Activated naive CD8-positive, alpha-beta T cell (primary cell): ENCODE results near the gene RNPEPL1.

Source experiments
- H3K27ac Mint-ChIP-seq: one replicate; pipeline ENCODE4 v1.8.0; 2021; ENCODE audit warnings: mixed read lengths
- H3K27me3 Mint-ChIP-seq: one replicate; pipeline ENCODE4 v1.8.0; 2021; ENCODE audit warnings: mixed read lengths
- H3K36me3 Mint-ChIP-seq: one replicate; pipeline ENCODE4 v1.8.0; 2021; ENCODE audit warnings: mixed read lengths
- H3K4me1 Mint-ChIP-seq: one replicate; pipeline ENCODE4 v1.8.0; 2021; ENCODE audit warnings: low read depth, mixed read lengths
- H3K4me3 Mint-ChIP-seq: one replicate; pipeline ENCODE4 v1.8.0; 2021; ENCODE audit warnings: mild to moderate bottlenecking, mixed read lengths
- H3K9me3 Mint-ChIP-seq: one replicate; pipeline ENCODE4 v1.8.0; 2021; ENCODE audit warnings: low read depth, mixed read lengths

The RNPEPL1 gene

DNA sequence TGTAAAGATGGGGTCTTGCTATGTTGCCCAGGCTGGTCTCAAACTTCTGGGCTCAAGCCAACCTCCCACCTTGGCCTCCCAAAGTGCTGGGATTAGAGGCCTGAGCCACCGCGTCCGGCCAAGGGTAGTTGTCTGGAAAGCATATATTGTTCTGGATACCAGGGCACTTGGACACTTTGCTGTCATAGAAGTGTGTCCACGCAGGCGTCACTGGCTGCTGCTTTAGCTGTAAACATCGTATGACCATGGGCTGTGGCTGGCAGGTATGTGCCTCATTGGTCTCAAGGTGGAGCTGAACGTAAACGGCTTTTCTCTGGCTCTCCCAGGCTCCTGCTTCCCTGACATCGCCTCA lies 53.8 kb downstream of the RNPEPL1 start:
- H3K27ac Mint-ChIP-seq, result peak overlapping the region; percentile 91
- peak overlapping the region; percentile 75 for H3K4me3 Mint-ChIP-seq
- peaks cover 4% of the 10 kb centered on the region for H3K9me3 Mint-ChIP-seq
- H3K36me3 Mint-ChIP-seq, result peaks cover 8% of the 10 kb centered on the region
- H3K4me1 Mint-ChIP-seq, result peaks cover 46% of the 10 kb centered on the region
- H3K27me3 Mint-ChIP-seq, result no peaks in the 10 kb centered on the region

DNA sequence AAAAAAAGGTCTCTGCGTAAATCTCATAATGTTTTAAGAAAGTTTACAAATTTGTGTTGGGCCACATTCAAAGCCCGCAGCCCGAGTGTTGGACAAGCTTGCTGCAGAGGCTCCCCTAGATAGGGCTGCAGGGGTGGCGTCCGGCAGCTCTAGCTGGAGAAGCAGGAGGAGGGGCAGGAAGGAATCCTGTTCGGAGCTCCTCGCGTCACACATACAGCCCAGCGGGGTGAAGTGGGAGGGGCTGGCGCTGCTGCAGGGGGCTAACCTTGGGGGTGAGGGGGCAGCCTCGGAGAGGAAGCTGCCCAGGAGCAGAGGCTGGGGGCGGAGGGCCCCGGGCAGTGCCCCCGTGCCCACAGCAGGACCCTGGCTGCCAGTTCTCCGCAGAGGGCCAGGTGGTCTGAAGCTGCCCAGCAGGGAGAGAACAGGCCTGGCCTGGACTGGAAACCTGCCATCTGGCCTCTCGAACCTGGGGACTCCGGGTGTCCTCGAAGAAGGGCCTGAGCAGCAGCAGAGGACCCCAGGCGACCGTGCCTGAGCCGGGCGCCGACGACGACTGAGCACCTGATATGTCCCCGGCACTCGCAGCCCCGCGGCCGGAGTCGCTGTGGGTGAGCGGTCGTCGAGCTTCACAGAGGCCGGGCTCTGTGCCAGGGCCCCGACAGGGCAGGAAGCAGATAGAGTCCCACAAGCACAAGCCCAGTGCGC lies 54.4 kb downstream of the RNPEPL1 start:
- H3K27me3 Mint-ChIP-seq, result no peaks in the 10 kb centered on the region
- H3K9me3 Mint-ChIP-seq, result peaks cover 2% of the 10 kb centered on the region
- H3K4me3 Mint-ChIP-seq, result peak overlapping the region; percentile 75
- peak overlapping the region; percentile 91 for H3K27ac Mint-ChIP-seq
- peaks cover 8% of the 10 kb centered on the region for H3K36me3 Mint-ChIP-seq
- H3K4me1 Mint-ChIP-seq, result peaks cover 46% of the 10 kb centered on the region

DNA sequence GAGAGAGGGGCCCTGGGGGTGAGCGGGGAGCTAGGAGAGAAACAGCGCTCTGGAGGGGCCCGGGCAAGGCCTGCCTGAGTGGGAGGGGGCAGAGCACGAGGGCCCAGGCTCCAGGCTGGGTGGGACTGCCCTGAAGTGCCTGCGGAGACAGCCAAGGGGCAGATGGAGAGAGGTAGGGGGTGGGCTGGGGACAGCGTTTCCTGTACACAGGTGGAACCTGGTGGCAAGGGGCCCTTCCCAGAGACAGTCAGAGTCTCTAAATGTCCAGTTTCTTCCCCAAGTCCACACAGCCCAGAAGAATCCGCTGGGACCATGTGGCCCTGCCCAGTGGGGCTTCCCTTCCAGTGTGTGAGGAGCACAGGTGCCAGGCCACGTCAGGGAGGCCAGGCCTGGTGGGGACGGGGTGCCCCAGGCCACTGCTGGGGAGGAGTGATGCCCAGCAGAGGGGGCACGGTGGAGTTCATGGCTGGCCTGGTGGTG lies 55.3 kb downstream of the RNPEPL1 start:
- Mint-ChIP-seq H3K27me3 (no peaks in the 10 kb centered on the region), H3K4me1 (peaks cover 46% of the 10 kb centered on the region)

DNA sequence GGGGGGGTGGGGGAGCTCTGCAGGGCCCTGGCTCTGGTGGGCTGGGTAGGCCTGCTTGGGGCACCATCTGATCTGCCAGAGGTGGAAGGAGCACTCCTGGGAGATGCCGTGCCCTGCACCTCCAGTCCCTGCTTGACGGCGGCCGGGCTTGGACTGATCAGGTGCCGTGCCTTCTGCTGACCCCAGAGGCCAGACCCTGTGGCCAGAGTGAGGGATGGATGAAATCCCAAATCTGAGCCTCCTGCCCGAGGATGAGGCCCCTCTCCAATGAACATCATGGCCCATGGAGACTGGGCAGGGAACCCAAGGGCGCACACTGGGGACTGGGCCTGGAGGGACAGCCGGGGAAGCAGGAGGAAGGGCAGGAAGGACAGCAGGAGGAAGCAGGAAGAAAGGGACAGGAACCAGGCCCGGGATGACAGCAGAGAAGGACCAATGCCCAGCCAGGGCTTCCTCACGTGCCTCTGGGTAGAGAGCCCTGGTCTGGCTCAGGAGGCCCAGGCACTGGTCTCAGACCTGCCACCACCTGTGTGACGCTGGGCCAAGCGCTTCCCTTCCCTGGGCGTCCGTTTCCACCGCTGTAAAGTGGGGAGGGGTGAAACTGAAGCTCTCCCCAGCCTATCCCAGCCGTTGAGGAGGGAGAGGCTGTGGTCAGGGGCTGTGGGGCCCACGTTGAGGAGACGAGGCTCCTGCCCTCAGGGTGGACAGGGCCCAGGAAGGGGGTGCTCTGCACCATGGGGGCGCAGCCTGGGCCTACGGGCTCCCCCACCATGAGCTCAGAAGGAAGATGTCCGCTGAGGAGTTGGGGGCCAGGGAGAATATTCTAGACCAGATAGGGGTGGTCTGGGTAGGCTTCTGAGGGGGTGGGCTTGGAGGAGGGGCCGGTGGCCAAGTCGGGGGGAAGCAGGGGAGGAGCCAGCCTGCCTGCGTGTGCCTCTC lies 56.0 kb downstream of the RNPEPL1 start:
- H3K27me3 Mint-ChIP-seq, result no peaks in the 10 kb centered on the region
- peak overlapping the region; percentile 75 for H3K27ac Mint-ChIP-seq
- H3K4me1 Mint-ChIP-seq, result peaks cover 46% of the 10 kb centered on the region
- no peaks in the 10 kb centered on the region for H3K9me3 Mint-ChIP-seq
- H3K4me3 Mint-ChIP-seq, result peak overlapping the region; percentile 57
- H3K36me3 Mint-ChIP-seq, result peaks cover 3% of the 10 kb centered on the region

More for the DNA sequence above, 55.3 kb downstream of the RNPEPL1 start:
- peaks cover 7% of the 10 kb centered on the region for H3K36me3 Mint-ChIP-seq
- no peak overlapping the region for H3K4me3 Mint-ChIP-seq
- peak overlapping the region; percentile 28 for H3K27ac Mint-ChIP-seq
- H3K9me3 Mint-ChIP-seq, result no peaks in the 10 kb centered on the region

DNA sequence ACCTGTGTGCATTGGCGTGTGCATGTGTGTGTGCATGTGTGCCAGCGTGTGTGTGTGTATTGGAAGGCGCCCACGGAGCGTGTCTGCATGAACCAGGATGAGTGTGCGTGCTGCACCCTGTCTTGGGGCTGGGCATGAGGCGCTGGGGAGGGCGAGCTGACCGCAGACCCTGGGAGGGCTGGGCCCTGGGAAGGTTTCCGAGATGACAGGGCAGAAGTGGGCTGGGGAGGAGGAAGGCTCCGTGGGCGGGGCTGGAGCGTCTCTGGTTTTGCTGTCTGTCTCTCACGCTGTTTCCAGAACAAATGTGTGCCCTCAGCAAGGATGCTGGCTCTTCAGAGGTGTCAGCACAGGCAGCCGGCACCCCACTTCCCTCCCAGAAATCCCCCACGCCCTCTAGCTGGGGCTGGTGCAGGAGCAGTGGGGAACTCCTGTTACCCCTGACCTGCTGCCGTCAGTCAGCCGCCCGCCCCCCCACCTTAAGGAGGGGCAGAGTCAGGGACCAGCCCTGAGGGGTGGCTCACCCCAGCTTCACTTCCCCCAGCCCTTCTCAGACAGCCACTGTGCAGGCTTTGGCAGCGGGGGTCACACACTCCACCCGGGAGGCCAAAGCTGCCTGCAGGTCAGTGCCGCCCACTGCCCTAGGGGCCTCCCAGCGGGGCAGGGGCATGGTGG lies 56.8 kb downstream of the RNPEPL1 start, which contains the start of gene GPR35:
Gene GPR35 (plus strand): TSS at position 531 of the 672 bp plus-strand sequence. CDS start 4,473 bp downstream, outside the sequence.
- peaks cover 3% of the 10 kb centered on the region for H3K36me3 Mint-ChIP-seq
- no peaks in the 10 kb centered on the region for H3K27me3 Mint-ChIP-seq
- peaks cover 46% of the 10 kb centered on the region for H3K4me1 Mint-ChIP-seq
- peak within 1 kb of the TSS; percentile 57 for H3K4me3 Mint-ChIP-seq
- H3K27ac Mint-ChIP-seq, result peak within 1 kb of the TSS; percentile 75
- H3K9me3 Mint-ChIP-seq, result no peaks in the 10 kb centered on the region

DNA sequence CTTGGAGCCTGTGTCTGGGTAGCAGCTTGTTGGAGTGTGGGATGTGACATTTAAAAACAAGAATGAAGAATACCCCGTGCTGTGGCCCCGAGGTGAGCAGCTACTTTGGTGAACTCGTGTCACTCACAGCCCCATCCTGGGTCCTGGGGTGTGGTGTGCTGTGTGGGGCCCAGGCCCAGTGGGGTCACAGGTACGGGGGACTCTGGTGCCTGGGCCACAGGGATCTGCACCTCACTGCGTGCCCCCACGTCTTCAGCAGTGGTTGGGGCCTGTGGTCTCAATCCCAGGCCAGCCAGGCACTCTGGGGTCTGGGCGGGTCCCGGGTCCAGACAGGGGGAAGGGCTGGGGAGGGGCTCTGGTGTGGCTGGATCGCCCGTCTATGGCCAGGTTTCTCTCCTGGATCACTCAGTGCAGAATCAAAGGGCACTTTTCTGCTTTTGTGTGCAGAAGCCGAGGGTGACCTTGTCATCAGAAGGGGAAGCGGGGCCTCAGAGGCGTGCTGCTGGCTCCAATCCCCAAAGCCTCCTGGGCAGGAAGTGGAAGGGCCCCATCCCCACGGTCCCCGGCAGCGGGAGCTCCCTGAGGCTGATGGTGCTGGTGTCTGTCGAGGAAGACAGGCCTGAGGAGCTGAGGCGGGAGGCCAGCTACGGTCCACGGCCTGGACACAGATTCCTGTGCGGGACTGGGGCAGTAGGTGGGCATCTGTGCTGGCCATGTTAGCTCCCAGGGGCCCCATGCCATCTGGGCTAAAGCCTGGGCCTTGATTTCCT lies 58.4 kb downstream of the RNPEPL1 start:
- Mint-ChIP-seq H3K9me3 (no peaks in the 10 kb centered on the region), H3K36me3 (peaks cover 3% of the 10 kb centered on the region), H3K4me3 (peak overlapping the region; percentile 27), H3K27ac (no peak overlapping the region), H3K4me1 (peaks cover 35% of the 10 kb centered on the region), H3K27me3 (no peaks in the 10 kb centered on the region)

DNA sequence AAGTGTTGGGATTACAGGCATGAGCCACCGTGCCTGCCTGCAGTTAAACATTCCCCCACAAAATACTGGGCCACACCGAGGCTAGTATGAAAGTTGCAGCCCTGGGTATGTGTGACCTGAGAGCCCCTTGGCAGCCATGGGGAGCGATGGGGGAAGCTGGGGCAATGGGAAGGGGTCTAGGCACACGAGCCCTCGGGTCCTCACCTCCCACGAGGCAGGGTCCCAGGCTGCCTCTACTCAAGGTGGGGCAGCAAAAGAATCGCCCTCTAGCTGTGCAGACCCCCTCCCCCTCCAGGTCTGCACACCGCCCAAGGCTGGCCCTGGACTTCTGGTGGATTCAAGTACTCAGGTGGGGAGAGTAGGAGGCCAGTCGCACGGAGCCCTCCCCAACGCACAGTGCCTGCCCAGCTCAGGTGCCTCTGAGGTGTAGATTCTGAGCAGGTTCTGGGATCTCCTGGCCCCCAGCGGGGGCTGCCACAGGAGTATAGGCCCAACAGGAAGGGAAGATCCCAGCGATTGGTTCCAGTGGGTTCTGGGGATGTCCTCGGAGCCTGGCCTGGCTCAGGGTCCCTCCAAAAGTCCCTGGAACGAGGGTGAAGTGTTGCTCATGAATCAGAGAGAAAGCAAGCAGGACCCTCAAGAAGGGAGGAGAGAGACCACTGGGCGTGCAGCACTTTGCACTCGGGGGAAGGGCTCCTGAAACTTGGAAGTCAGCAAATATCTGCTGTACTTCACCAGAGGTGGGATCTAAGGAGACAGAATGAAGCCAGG lies 59.6 kb downstream of the RNPEPL1 start:
- Mint-ChIP-seq H3K27me3 (no peaks in the 10 kb centered on the region), H3K4me1 (peaks cover 27% of the 10 kb centered on the region), H3K27ac (no peak overlapping the region), H3K4me3 (no peak overlapping the region), H3K36me3 (peaks cover under 1% of the 10 kb centered on the region), H3K9me3 (peaks cover 1% of the 10 kb centered on the region)

DNA sequence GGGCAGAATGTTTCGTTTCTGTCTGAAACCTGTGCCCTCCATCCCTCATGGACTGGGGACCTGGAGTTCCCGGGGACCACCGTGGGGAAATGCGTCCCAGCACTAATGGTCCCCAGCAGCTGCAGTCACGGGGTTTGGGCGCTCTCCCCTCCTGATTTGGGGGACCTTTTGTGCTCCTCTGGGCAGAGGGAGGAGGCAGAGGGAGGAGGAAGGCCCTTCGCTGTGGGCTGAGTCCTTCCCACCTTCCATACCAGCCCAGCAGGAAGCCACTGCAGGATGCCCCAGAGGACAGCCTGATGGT lies 60.2 kb downstream of the RNPEPL1 start:
- H3K4me3 Mint-ChIP-seq, result no peak overlapping the region
- no peaks in the 10 kb centered on the region for H3K27me3 Mint-ChIP-seq
- peaks cover 21% of the 10 kb centered on the region for H3K4me1 Mint-ChIP-seq
- H3K27ac Mint-ChIP-seq, result no peak overlapping the region
- peaks cover 5% of the 10 kb centered on the region for H3K36me3 Mint-ChIP-seq
- peaks cover 7% of the 10 kb centered on the region for H3K9me3 Mint-ChIP-seq

DNA sequence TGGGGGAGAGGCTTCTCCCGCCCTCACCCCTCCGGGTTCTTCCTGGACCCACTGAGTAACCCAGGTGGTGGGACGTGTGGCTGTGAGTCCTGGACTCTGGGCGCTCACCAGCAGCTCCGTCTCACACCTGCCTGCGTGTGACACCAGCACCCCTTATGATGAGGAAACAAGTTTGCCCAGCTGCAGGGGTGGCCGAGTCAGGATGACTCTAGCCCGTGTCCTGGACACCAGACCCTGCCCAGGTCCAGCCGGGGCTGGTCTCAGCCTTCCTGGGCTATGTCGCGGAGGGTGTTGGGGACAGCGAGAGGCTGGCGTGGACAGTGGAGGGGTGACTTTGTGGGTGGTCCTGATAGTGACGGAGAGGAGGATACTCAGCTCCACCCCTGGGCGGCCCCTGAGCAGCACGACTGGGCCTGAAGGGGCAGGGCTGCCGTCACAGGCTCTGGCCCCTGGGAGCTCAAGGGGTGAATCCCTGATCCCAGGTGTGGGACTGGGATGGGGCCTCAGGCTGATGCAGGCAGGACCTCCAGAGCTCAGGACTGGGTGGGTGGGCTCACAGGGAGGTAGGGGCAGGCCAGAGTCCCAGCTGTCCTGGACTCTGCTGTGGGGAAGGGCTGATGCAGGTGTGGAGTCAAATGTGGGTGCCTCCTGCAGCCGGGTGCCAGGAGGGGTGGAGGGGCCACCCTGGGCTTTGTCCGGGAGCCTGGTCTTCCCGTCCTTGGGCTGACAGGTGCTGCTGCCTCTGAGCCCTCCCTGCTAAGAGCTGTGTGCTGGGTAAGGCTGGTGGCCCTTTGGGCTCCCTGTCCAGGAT lies 60.7 kb downstream of the RNPEPL1 start:
- no peaks in the 10 kb centered on the region for H3K27me3 Mint-ChIP-seq
- peaks cover 9% of the 10 kb centered on the region for H3K9me3 Mint-ChIP-seq
- H3K36me3 Mint-ChIP-seq, result peaks cover 5% of the 10 kb centered on the region
- peaks cover 18% of the 10 kb centered on the region for H3K4me1 Mint-ChIP-seq
- no peak overlapping the region for H3K27ac Mint-ChIP-seq
- H3K4me3 Mint-ChIP-seq, result no peak overlapping the region

DNA sequence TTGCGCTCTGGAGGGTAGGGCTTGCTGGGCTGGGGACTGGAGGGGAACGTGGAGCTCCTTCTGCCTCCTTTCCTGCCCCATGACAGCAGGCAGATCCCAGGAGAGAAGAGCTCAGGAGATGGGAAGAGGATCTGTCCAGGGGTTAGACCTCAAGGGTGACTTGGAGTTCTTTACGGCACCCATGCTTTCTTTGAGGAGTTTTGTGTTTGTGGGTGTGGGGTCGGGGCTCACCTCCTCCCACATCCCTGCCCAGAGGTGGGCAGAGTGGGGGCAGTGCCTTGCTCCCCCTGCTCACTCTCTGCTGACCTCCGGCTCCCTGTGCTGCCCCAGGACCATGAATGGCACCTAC lies 61.3 kb downstream of the RNPEPL1 start:
- Mint-ChIP-seq H3K36me3 (peaks cover 7% of the 10 kb centered on the region), H3K27me3 (no peaks in the 10 kb centered on the region), H3K27ac (no peak overlapping the region), H3K9me3 (peaks cover 9% of the 10 kb centered on the region), H3K4me1 (peaks cover 13% of the 10 kb centered on the region), H3K4me3 (no peak overlapping the region)

DNA sequence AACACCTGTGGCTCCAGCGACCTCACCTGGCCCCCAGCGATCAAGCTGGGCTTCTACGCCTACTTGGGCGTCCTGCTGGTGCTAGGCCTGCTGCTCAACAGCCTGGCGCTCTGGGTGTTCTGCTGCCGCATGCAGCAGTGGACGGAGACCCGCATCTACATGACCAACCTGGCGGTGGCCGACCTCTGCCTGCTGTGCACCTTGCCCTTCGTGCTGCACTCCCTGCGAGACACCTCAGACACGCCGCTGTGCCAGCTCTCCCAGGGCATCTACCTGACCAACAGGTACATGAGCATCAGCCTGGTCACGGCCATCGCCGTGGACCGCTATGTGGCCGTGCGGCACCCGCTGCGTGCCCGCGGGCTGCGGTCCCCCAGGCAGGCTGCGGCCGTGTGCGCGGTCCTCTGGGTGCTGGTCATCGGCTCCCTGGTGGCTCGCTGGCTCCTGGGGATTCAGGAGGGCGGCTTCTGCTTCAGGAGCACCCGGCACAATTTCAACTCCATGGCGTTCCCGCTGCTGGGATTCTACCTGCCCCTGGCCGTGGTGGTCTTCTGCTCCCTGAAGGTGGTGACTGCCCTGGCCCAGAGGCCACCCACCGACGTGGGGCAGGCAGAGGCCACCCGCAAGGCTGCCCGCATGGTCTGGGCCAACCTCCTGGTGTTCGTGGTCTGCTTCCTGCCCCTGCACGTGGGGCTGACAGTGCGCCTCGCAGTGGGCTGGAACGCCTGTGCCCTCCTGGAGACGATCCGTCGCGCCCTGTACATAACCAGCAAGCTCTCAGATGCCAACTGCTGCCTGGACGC lies 61.9 kb downstream of the RNPEPL1 start:
- Mint-ChIP-seq H3K36me3 (peaks cover 7% of the 10 kb centered on the region), H3K4me3 (no peak overlapping the region), H3K4me1 (peaks cover 7% of the 10 kb centered on the region), H3K27ac (no peak overlapping the region), H3K9me3 (peaks cover 9% of the 10 kb centered on the region), H3K27me3 (no peaks in the 10 kb centered on the region)
